ENCODE data around the gene ADAT1. TPM values are rescaled to one million over a fixed set of nuclear protein-coding genes. Genes with fewer than 3 reads are reported as not detected.

Gene ADAT1
- total and polyA plus RNA-seq, 2 experiments from 2014 or later: 21.2 to 37.9 TPM

- no peaks in the 10 kb centered on the region for H3K4me1 ChIP-seq (ENCODE audit: insufficient read depth)
- no peaks in the 10 kb centered on the region for H3K9me2 ChIP-seq (replicated peaks; ENCODE audit: insufficient read depth)
- TF ChIP-seq EZH2phosphoT487 (IDR thresholded peaks at IDR 0.05; ENCODE audit: low read depth, severe bottlenecking, unreplicated experiment) (no peak), CTCF (IDR thresholded peaks at IDR 0.05; ENCODE audit: poor library complexity) (no peak), EZH2 (IDR thresholded peaks at IDR 0.05; ENCODE audit: borderline replicate concordance) (no peak)
These were observed 37.2 kb upstream of the ADAT1 start for GRCh38 chr16:75660321-75660720.

DNA sequence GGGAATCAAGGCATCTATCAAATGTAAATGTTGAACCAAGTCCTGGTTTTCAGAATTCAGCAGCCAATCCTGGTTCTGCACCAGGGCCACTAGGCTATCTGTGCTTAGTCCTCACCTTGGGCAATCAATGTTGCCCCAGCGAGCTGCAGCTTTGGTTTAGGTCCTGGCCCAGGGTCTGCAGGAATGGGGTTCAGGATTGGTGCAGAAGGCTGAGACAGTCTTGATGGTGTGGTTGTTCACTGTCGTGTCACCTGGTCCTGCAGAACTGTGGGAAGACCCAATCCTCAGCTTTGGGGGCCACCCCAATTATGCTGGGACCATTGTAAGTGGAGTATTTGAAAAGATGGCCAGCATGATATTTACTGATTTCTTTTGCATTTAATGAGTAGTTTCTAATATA, 35.1 kb upstream of the ADAT1 start:
- H3K9me3 ChIP-seq (ENCODE audit: low read depth): no peaks in the 10 kb centered on the region
- 93% methylated on average over 2 of the region's 2 CpGs for WGBS (ENCODE audit: low lambda C conversion rate, missing lambda C conversion rate)
- H3K4me2 ChIP-seq: no peak overlapping the region
- no peak for DNase-seq (ENCODE audit: low spot score)
- H3K27me3 ChIP-seq: no peaks in the 10 kb centered on the region
- H3K79me2 ChIP-seq: peaks cover 22% of the 10 kb centered on the region
- no peaks in the 10 kb centered on the region for H3K9me2 ChIP-seq (replicated peaks; ENCODE audit: insufficient read depth)
- no peak overlapping the region for H3K4me3 ChIP-seq
- H3K36me3 ChIP-seq (replicated peaks; ENCODE audit: insufficient read depth, low read depth): no peaks in the 10 kb centered on the region
- no peak overlapping the region for H2AFZ ChIP-seq
- H3K4me1 ChIP-seq (ENCODE audit: insufficient read depth): no peaks in the 10 kb centered on the region
- no peak overlapping the region for H3K27ac ChIP-seq
- H4K20me1 ChIP-seq (ENCODE audit: insufficient read depth, poor library complexity, severe bottlenecking): peaks cover 16% of the 10 kb centered on the region
- no peak for TF ChIP-seq EZH2 (IDR thresholded peaks at IDR 0.05; ENCODE audit: borderline replicate concordance)
- TF ChIP-seq EZH2phosphoT487 (IDR thresholded peaks at IDR 0.05; ENCODE audit: low read depth, severe bottlenecking, unreplicated experiment): no peak
- no peak for TF ChIP-seq CTCF (IDR thresholded peaks at IDR 0.05; ENCODE audit: poor library complexity)

More at GRCh38 chr16:75660321-75660720, 37.2 kb upstream of the ADAT1 start:
- DNase-seq (ENCODE audit: low spot score): no peak
- Histone ChIP-seq H3K9me3 (ENCODE audit: low read depth) (no peaks in the 10 kb centered on the region), H3K27ac (no peak overlapping the region), H3K79me2 (peaks cover 6% of the 10 kb centered on the region), H3K27me3 (no peaks in the 10 kb centered on the region), H3K4me3 (no peak overlapping the region), H3K36me3 (replicated peaks; ENCODE audit: insufficient read depth, low read depth) (no peaks in the 10 kb centered on the region), H2AFZ (no peak overlapping the region), H4K20me1 (ENCODE audit: insufficient read depth, poor library complexity, severe bottlenecking) (peaks cover 5% of the 10 kb centered on the region), H3K4me2 (no peak overlapping the region)
- 96% methylated on average over 6 of the region's 6 CpGs for WGBS (ENCODE audit: low lambda C conversion rate, missing lambda C conversion rate)

GRCh38 chr16:75653922-75654321, 30.8 kb upstream of the ADAT1 start:
- no peaks in the 10 kb centered on the region for H3K9me2 ChIP-seq (replicated peaks; ENCODE audit: insufficient read depth)
- DNase-seq (ENCODE audit: low spot score): no peak
- H3K4me2 ChIP-seq: no peak overlapping the region
- no peaks in the 10 kb centered on the region for H3K9me3 ChIP-seq (ENCODE audit: low read depth)
- no peak overlapping the region for H2AFZ ChIP-seq
- peaks cover 18% of the 10 kb centered on the region for H3K4me1 ChIP-seq (ENCODE audit: insufficient read depth)
- no peak overlapping the region for H3K27ac ChIP-seq
- H3K36me3 ChIP-seq (replicated peaks; ENCODE audit: insufficient read depth, low read depth): no peaks in the 10 kb centered on the region
- H4K20me1 ChIP-seq (ENCODE audit: insufficient read depth, poor library complexity, severe bottlenecking): peaks cover 58% of the 10 kb centered on the region
- WGBS (ENCODE audit: low lambda C conversion rate, missing lambda C conversion rate): 33% methylated on average over 1 of the region's 1 CpG
- H3K4me3 ChIP-seq: no peak overlapping the region
- TF ChIP-seq EZH2phosphoT487 (IDR thresholded peaks at IDR 0.05; ENCODE audit: low read depth, severe bottlenecking, unreplicated experiment): no peak
- no peak for TF ChIP-seq CTCF (IDR thresholded peaks at IDR 0.05; ENCODE audit: poor library complexity)
- TF ChIP-seq EZH2 (IDR thresholded peaks at IDR 0.05; ENCODE audit: borderline replicate concordance): no peak
- H3K27me3 ChIP-seq: no peaks in the 10 kb centered on the region
- H3K79me2 ChIP-seq: peaks cover 64% of the 10 kb centered on the region

All from hepatocyte (in vitro differentiated cells).